Measurements from ENCODE around the gene MEIOB. TPM values are rescaled to one million over a fixed set of nuclear protein-coding genes. Genes with fewer than 3 reads are reported as not detected.

Gene MEIOB
- total RNA-seq, 1 experiment from 2014 or later = 1.3 TPM

DNA sequence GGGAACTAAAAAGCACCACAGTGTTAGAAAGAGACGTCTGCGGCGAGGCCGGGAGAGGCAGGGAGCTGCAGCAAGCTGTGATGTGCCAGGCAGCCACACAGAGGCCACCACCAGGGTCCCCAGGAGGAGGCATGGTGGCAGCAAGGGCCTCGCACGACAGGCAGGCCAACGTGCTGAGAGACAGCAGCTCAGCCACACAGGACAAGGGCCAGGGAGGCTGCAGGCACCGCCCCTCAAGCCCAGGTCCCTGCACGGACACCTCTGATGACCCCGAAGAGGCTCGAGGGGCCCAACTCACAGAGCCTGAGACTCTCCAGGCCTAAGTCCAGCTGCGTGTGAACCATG lies 51.0 kb downstream of the MEIOB start:
- TF ChIP-seq, protein P1, sequence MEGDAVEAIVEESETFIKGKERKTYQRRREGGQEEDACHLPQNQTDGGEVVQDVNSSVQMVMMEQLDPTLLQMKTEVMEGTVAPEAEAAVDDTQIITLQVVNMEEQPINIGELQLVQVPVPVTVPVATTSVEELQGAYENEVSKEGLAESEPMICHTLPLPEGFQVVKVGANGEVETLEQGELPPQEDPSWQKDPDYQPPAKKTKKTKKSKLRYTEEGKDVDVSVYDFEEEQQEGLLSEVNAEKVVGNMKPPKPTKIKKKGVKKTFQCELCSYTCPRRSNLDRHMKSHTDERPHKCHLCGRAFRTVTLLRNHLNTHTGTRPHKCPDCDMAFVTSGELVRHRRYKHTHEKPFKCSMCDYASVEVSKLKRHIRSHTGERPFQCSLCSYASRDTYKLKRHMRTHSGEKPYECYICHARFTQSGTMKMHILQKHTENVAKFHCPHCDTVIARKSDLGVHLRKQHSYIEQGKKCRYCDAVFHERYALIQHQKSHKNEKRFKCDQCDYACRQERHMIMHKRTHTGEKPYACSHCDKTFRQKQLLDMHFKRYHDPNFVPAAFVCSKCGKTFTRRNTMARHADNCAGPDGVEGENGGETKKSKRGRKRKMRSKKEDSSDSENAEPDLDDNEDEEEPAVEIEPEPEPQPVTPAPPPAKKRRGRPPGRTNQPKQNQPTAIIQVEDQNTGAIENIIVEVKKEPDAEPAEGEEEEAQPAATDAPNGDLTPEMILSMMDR (conservative IDR thresholded peaks at IDR 0.05) = no peak

More for the DNA sequence above, 51.0 kb downstream of the MEIOB start:
- H2BK12ac ChIP-seq (ENCODE audit: insufficient read length, low read depth, low read length) = no peak overlapping the region
- H3K4ac ChIP-seq (ENCODE audit: low read depth, low read length) = no peak overlapping the region
- peaks cover 4% of the 10 kb centered on the region for H3K79me1 ChIP-seq (ENCODE audit: insufficient read depth, low read depth, low read length, poor library complexity, severe bottlenecking)
- H3K27ac ChIP-seq (ENCODE audit: insufficient read length, low read depth, low read length) = no peak overlapping the region
- H3K56ac ChIP-seq (ENCODE audit: insufficient read length, low read depth, low read length) = no peak overlapping the region
- H3K27me3 ChIP-seq (ENCODE audit: insufficient read depth, low read length) = no peaks in the 10 kb centered on the region
- H4K91ac ChIP-seq (ENCODE audit: insufficient read length, low read depth, low read length) = no peak overlapping the region
- Mint-ChIP-seq H3K4me3 (no peak overlapping the region), H3K36me3 (ENCODE audit: insufficient read depth in 1 of 3, low read depth in 3 of 3) (peaks cover 0 to 10% (median 4%) of the 10 kb centered on the region in 3 experiments; a peak in 5 of 7 replicates), H3K9me3 (no peaks in the 10 kb centered on the region), H3K27ac (no peak overlapping the region), H3K4me1 (0 out of 4 replicates have a peak, but pooled peaks cover 2 to 5% of the 10 kb centered on the region in 2 experiments), H3K27me3 (ENCODE audit: low read depth) (peaks cover 4% of the 10 kb centered on the region)
- H3K23ac ChIP-seq (ENCODE audit: insufficient read length, low read depth, low read length) = no peak overlapping the region
- no peak overlapping the region for H3K4me2 ChIP-seq (ENCODE audit: insufficient read depth, insufficient read length, low read length)
- H3K14ac ChIP-seq (ENCODE audit: insufficient read depth, low read length) = no peak overlapping the region
- no peak for DNase-seq
- no peak overlapping the region for H3T11ph ChIP-seq (ENCODE audit: low read length)
- H3K23me2 ChIP-seq (ENCODE audit: insufficient read length, low read depth, low read length, poor library complexity, severe bottlenecking) = peaks cover 2% of the 10 kb centered on the region
- no peak overlapping the region for H4K5ac ChIP-seq (ENCODE audit: insufficient read length, low read depth, low read length)
- no peaks in the 10 kb centered on the region for H3K9me3 ChIP-seq (ENCODE audit: control insufficient read depth, low read depth, low read length)
- WGBS (ENCODE audit: extremely low coverage, insufficient read length, low lambda C conversion rate) = no CpG with 5 or more reads among the region's 12 CpGs
- H2BK120ac ChIP-seq (ENCODE audit: low read depth, low read length, poor library complexity, severe bottlenecking) = no peak overlapping the region
- no peak overlapping the region for H3K18ac ChIP-seq (ENCODE audit: insufficient read length, low read depth, low read length)
- no peak overlapping the region for H2BK15ac ChIP-seq (ENCODE audit: low read depth, low read length)
- H3K4me1 ChIP-seq (ENCODE audit: insufficient read depth, low read length) = no peaks in the 10 kb centered on the region; the same call in 1 of the 2 replicates
- H2AK5ac ChIP-seq (ENCODE audit: insufficient read length, low read length) = no peak overlapping the region
- H4K8ac ChIP-seq (replicated peaks; ENCODE audit: insufficient read length, low read depth, low read length) = no peak overlapping the region
- no peak overlapping the region for H2AFZ ChIP-seq (ENCODE audit: low read length)
- H4K20me1 ChIP-seq (ENCODE audit: control insufficient read depth, insufficient read depth, insufficient read length) = no peaks in the 10 kb centered on the region
- no peak overlapping the region for H2BK5ac ChIP-seq (ENCODE audit: insufficient read length, low read length)
- no peak overlapping the region for H3K9ac ChIP-seq (ENCODE audit: extremely low read depth, insufficient read length, low read length)
- no peaks in the 10 kb centered on the region for H3K79me2 ChIP-seq (ENCODE audit: insufficient read depth, low read length)
- no peak overlapping the region for H2BK20ac ChIP-seq (ENCODE audit: low read depth, low read length, poor library complexity, severe bottlenecking)

Measured in H9 (cell line).